ENCODE data around the gene USP2. TPM values are rescaled to one million over a fixed set of nuclear protein-coding genes. Genes with fewer than 3 reads are reported as not detected.

USP2 gene
- polyA plus RNA-seq, 3 donors: 0.36 TPM; not detected in 2

DNA sequence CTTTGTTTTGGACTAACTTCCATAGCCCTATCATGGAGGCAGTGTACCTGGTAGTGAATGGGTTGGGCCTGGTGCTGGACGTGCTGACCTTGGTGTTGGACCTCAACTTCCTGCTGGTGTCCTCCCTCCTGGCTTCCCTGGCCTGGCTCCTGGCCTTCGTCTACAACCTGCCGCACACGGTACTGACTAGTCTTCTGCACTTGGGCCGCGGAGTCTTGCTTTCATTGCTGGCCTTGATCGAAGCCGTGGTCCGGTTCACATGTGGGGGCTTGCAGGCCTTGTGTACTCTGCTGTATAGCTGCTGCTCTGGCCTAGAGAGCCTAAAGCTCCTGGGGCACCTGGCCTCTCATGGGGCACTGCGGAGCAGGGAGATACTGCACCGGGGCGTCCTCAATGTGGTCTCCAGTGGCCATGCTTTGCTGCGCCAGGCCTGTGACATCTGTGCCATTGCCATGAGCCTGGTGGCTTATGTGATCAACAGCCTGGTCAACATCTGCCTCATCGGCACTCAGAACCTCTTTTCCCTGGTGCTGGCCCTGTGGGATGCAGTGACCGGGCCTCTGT lies 46.3 kb downstream of the USP2 start:
- Histone ChIP-seq H4K20me1 (ENCODE audit: insufficient read depth, low read length) (peaks cover 12% of the 10 kb centered on the region), H3K4me2 (replicated peaks; ENCODE audit: extremely low read depth, low read length, poor library complexity, severe bottlenecking) (peak overlapping the region; percentile 84), H2AFZ (ENCODE audit: insufficient read depth, low read depth, low read length, poor library complexity, severe bottlenecking) (peak overlapping the region; percentile 94), H3K4me3 (replicated peaks in 1 of 3; ENCODE audit: low read depth in 2 of 3, low read length in 3 of 3) (peak overlapping the region; percentile 65 to 95 (median 84)), H3K36me3 (replicated peaks in 1 of 2; ENCODE audit: control insufficient read depth in 1 of 2, insufficient read depth in 2 of 2, low read length in 2 of 2) (peaks cover 0 to 10% of the 10 kb centered on the region in 2 donors), H3K27me3 (ENCODE audit: control insufficient read depth in 2 of 2, insufficient read depth in 2 of 2, low read length in 2 of 2) (peaks cover 10 to 19% of the 10 kb centered on the region in 2 donors), H3K27ac (ENCODE audit: low read depth in 1 of 2, low read length in 2 of 2) (peak overlapping the region in 1 of 2 donors; percentile 93), H3K79me2 (ENCODE audit: insufficient read depth, low read length) (peaks cover 27% of the 10 kb centered on the region), H3K9me3 (replicated peaks in 1 of 2; ENCODE audit: control insufficient read depth in 1 of 2, insufficient read depth in 1 of 2, low read length in 2 of 2) (peaks cover 0 to 11% of the 10 kb centered on the region in 2 donors), H3K4me1 (ENCODE audit: control insufficient read depth in 1 of 2, insufficient read depth in 2 of 2, low read length in 2 of 2) (peaks cover 22 to 37% of the 10 kb centered on the region in 2 donors), H3K9ac (ENCODE audit: insufficient read depth, low read length, poor library complexity, severe bottlenecking) (peak overlapping the region; percentile 89)
- DNase-seq: no peak
- Mint-ChIP-seq H3K27ac (peak overlapping the region; percentile 97 to 100 (median 98)), H3K36me3 (peaks cover 18 to 22% of the 10 kb centered on the region in 2 donors), H3K27me3 (ENCODE audit: low read depth in 3 of 3) (peaks cover 18 to 24% (median 21%) of the 10 kb centered on the region in 3 donors), H3K4me1 (peaks cover 31% of the 10 kb centered on the region), H3K4me3 (peak overlapping the region; percentile 94 to 100), H3K9me3 (peaks cover 0 to 8% (median 0%) of the 10 kb centered on the region in 7 donors)
- 84% methylated on average over 15 of the region's 15 CpGs for WGBS (ENCODE audit: insufficient coverage)
- TF ChIP-seq, protein P1, sequence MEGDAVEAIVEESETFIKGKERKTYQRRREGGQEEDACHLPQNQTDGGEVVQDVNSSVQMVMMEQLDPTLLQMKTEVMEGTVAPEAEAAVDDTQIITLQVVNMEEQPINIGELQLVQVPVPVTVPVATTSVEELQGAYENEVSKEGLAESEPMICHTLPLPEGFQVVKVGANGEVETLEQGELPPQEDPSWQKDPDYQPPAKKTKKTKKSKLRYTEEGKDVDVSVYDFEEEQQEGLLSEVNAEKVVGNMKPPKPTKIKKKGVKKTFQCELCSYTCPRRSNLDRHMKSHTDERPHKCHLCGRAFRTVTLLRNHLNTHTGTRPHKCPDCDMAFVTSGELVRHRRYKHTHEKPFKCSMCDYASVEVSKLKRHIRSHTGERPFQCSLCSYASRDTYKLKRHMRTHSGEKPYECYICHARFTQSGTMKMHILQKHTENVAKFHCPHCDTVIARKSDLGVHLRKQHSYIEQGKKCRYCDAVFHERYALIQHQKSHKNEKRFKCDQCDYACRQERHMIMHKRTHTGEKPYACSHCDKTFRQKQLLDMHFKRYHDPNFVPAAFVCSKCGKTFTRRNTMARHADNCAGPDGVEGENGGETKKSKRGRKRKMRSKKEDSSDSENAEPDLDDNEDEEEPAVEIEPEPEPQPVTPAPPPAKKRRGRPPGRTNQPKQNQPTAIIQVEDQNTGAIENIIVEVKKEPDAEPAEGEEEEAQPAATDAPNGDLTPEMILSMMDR (IDR thresholded peaks at IDR 0.05): no peak
- intact Hi-C loops (cut with micrococcal nuclease): no loop called here

DNA sequence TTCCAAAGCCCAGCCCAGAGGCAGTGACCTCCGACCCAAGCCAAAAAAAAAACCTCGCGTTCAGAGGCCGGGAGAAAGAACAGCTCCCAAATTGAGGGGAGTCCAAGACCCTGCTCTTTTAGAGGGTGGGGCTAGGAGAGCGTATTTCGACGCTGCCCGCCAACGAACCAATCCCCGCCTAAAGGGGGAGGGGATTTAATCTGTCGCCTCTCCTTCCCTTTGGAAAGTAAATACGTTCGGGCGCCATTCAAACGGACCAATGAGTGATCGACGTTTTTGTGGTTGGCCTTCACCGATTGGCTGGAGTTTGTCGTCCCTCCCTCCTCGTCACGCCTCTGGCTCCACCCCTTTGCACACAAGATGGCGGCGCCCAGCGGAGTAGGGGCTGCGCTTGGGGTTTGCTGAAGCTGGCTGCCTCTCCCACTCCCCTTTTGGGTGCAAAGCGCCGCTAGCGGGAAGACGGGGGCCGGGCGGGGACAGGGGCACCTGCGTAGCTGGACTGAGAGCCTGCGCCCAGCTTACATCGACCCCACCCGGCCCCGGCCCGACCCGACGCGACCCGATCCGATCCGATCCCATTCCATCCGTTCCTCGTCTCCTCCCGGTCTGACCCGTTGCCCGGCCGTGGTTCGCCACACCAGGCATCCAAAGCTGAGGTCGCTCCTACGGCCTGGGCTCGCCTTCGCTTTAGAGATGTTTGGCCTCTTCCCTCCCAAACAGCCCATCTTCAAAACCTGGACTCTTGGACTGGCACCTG lies 47.1 kb downstream of the USP2 start, which contains the start of gene RNF26:
Gene RNF26, plus strand, starts transcription at position 354 of the 757 bp plus-strand sequence. CDS start 596 bp downstream, outside the sequence.
- under 1% methylated on average over 47 of the region's 54 CpGs for WGBS (ENCODE audit: insufficient coverage)

More for the DNA sequence above, 47.1 kb downstream of the USP2 start, which contains the start of gene RNF26:
- peaks cover 29% of the 10 kb centered on the region for H3K4me1 Mint-ChIP-seq
- Histone ChIP-seq H3K27ac (ENCODE audit: low read depth in 1 of 2, low read length in 2 of 2) (peak within 1 kb of the TSS; percentile 25 to 93), H3K36me3 (replicated peaks in 1 of 2; ENCODE audit: control insufficient read depth in 1 of 2, insufficient read depth in 2 of 2, low read length in 2 of 2) (peaks cover 0 to 10% of the 10 kb centered on the region in 2 donors), H3K4me1 (ENCODE audit: control insufficient read depth in 1 of 2, insufficient read depth in 2 of 2, low read length in 2 of 2) (peaks cover 15 to 29% of the 10 kb centered on the region in 2 donors), H2AFZ (ENCODE audit: insufficient read depth, low read depth, low read length, poor library complexity, severe bottlenecking) (peak within 1 kb of the TSS; percentile 94), H3K79me2 (ENCODE audit: insufficient read depth, low read length) (peaks cover 27% of the 10 kb centered on the region), H3K27me3 (ENCODE audit: control insufficient read depth in 2 of 2, insufficient read depth in 2 of 2, low read length in 2 of 2) (peaks cover 5 to 13% of the 10 kb centered on the region in 2 donors), H3K4me2 (replicated peaks; ENCODE audit: extremely low read depth, low read length, poor library complexity, severe bottlenecking) (peak within 1 kb of the TSS; percentile 84), H4K20me1 (ENCODE audit: insufficient read depth, low read length) (peaks cover 11% of the 10 kb centered on the region), H3K9ac (ENCODE audit: insufficient read depth, low read length, poor library complexity, severe bottlenecking) (peak within 1 kb of the TSS; percentile 89), H3K4me3 (replicated peaks in 1 of 3; ENCODE audit: low read depth in 2 of 3, low read length in 3 of 3) (peak within 1 kb of the TSS; percentile 65 to 95 (median 84)), H3K9me3 (replicated peaks in 1 of 2; ENCODE audit: control insufficient read depth in 1 of 2, insufficient read depth in 1 of 2, low read length in 2 of 2) (peaks cover 0 to 8% of the 10 kb centered on the region in 2 donors)
- intact Hi-C loops (cut with micrococcal nuclease): no loop called here
- DNase-seq: peak; percentile 94 to 98 (median 95)
- H3K9me3 Mint-ChIP-seq: peaks cover 0 to 6% (median 0%) of the 10 kb centered on the region in 7 donors
- H3K27ac Mint-ChIP-seq: peak within 1 kb of the TSS; percentile 97 to 100 (median 98)
- peak within 1 kb of the TSS; percentile 94 to 100 for H3K4me3 Mint-ChIP-seq
- peaks cover 17 to 20% (median 17%) of the 10 kb centered on the region in 3 donors for H3K27me3 Mint-ChIP-seq (ENCODE audit: low read depth in 3 of 3)
- TF ChIP-seq, protein P1 (IDR thresholded peaks at IDR 0.05): no peak
- H3K36me3 Mint-ChIP-seq: peaks cover 16 to 21% of the 10 kb centered on the region in 2 donors

All from CD14-positive monocyte (primary cell).